Ascending aorta (tissue), 2 donors: ENCODE measurements around the gene ZBTB7C. TPM values are rescaled to one million over a fixed set of nuclear protein-coding genes. Genes with fewer than 3 reads are reported as not detected.
A peak's percentile ranks its signal among the peaks of the same experiment; 100 is the strongest.

ENCODE experiments used
- DNase-seq, 2 donors: peaks; one replicate each; pipeline ENCODE4 v3.0.0-alpha.2; 2019; ENCODE audit warnings: low spot score in 2 of 2
- H3K27ac ChIP-seq, 2 donors: fragments of 200-600 bp; sonication (generic); one replicate each; pipeline ENCODE4 v1.5.1; 2016 to 2017; ENCODE audit warnings: mild to moderate bottlenecking in 1 of 2
- H3K27me3 ChIP-seq: fragments of 200-600 bp; sonication (generic); one replicate; pipeline ENCODE4 v1.5.1; 2017
- H3K36me3 ChIP-seq, 2 donors: fragments of 200-600 bp; sonication (generic); one replicate each; pipeline ENCODE4 v1.5.1; 2016
- H3K4me1 ChIP-seq, 2 donors: fragments of 200-600 bp; sonication (generic); one replicate each; pipeline ENCODE4 v1.5.1; 2016 to 2017; ENCODE audit warnings: mild to moderate bottlenecking in 1 of 2
- H3K4me3 ChIP-seq, 2 donors: fragments of 200-600 bp; sonication (generic); one replicate each; pipeline ENCODE4 v1.5.1; 2016 to 2017; ENCODE audit warnings: mild to moderate bottlenecking in 1 of 2
- H3K9me3 ChIP-seq, 2 donors: fragments of 200-600 bp; sonication (generic); one replicate each; pipeline ENCODE4 v1.5.1; 2016
- CTCF ChIP-seq, 3 experiments: fragments of 200-600 bp in 2 of 3; fragments of 450-650 bp in 1 of 3; sonication (generic) in 2 of 3; IDR thresholded peaks; one replicate each; pipeline ENCODE4 v1.5.1; 2016 to 2019; ENCODE audit warnings: antibody characterized with exemption in 3 of 3, mild to moderate bottlenecking in 1 of 3, moderate library complexity in 1 of 3
- intact Hi-C: fragments of 100-400 bp; cut with DNase I; formaldehyde crosslinking; loops from one replicate; pipeline ENCODE4 v1.15.1; 2023
- total RNA-seq: library from RNA; depleted of rRNA; stranded (reverse); fragments of >200 nt; gene quantifications from one replicate; pipeline ENCODE4 v1.1.0, GENCODE V29; 2016

Gene ZBTB7C
- total RNA-seq, 1 donor from 2014 or later: 8.1 TPM

- intact Hi-C loops: no loop called here
- Histone ChIP-seq H3K27me3 (no peaks in the 10 kb centered on the region), H3K36me3 (no peaks in the 10 kb centered on the region), H3K4me1 (no peaks in the 10 kb centered on the region), H3K27ac (no peak overlapping the region), H3K9me3 (no peaks in the 10 kb centered on the region), H3K4me3 (no peak overlapping the region)
- peak in 1 of 2 donors; percentile 22 for DNase-seq
- no peak for TF ChIP-seq CTCF (IDR thresholded peaks at IDR 0.05)
These were observed 106.4 kb downstream of the ZBTB7C start for GRCh38 chr18:48302736-48303135.

- Histone ChIP-seq H3K36me3 (no peaks in the 10 kb centered on the region), H3K27me3 (no peaks in the 10 kb centered on the region), H3K27ac (no peak overlapping the region), H3K4me1 (peaks cover 0 to 1% of the 10 kb centered on the region in 2 donors), H3K9me3 (no peaks in the 10 kb centered on the region), H3K4me3 (no peak overlapping the region)
- peak in 1 of 2 donors; percentile 56 for DNase-seq
- no peak for TF ChIP-seq CTCF (IDR thresholded peaks at IDR 0.05)
- intact Hi-C loops: no loop called here
These were observed 108.7 kb downstream of the ZBTB7C start for GRCh38 chr18:48300463-48300961.

- no peak for TF ChIP-seq CTCF (IDR thresholded peaks at IDR 0.05)
- no peaks in the 10 kb centered on the region for H3K36me3 ChIP-seq
- intact Hi-C loops: loop anchor here (5.0 kb wide), 1 partner anchor 150 kb away; no protein-coding TSS in a partner anchor
- H3K4me3 ChIP-seq: no peak overlapping the region
- H3K9me3 ChIP-seq: no peaks in the 10 kb centered on the region
- no peak overlapping the region for H3K27ac ChIP-seq
- peaks cover 6 to 12% of the 10 kb centered on the region in 2 donors for H3K4me1 ChIP-seq
- peak in 1 of 2 donors; percentile 24 for DNase-seq
- H3K27me3 ChIP-seq: no peaks in the 10 kb centered on the region
These were observed 112.0 kb downstream of the ZBTB7C start for GRCh38 chr18:48297139-48297538.

GRCh38 chr18:48296581-48296980, 112.6 kb downstream of the ZBTB7C start:
- Histone ChIP-seq H3K27ac (no peak overlapping the region), H3K4me1 (peaks cover 6 to 12% of the 10 kb centered on the region in 2 donors), H3K9me3 (no peaks in the 10 kb centered on the region), H3K36me3 (no peaks in the 10 kb centered on the region), H3K4me3 (no peak overlapping the region), H3K27me3 (no peaks in the 10 kb centered on the region)
- no peak for TF ChIP-seq CTCF (IDR thresholded peaks at IDR 0.05)
- peak in 1 of 2 donors; percentile 56 for DNase-seq
- intact Hi-C loops: loop anchor here (5.0 kb wide), 1 partner anchor 151 kb away; no protein-coding TSS in a partner anchor

- DNase-seq: peak in 1 of 2 donors; percentile 60
- Histone ChIP-seq H3K36me3 (no peaks in the 10 kb centered on the region), H3K27me3 (no peaks in the 10 kb centered on the region)
These were observed 113.4 kb downstream of the ZBTB7C start for GRCh38 chr18:48295586-48296311.

More at GRCh38 chr18:48295586-48296311, 113.4 kb downstream of the ZBTB7C start:
- peak overlapping the region in 1 of 2 donors; percentile 34 for H3K27ac ChIP-seq
- TF ChIP-seq CTCF (IDR thresholded peaks at IDR 0.05): peak in 1 of 3 experiments; percentile 32
- H3K4me1 ChIP-seq: peaks cover 6 to 12% of the 10 kb centered on the region in 2 donors
- no peak overlapping the region for H3K4me3 ChIP-seq
- intact Hi-C loops: loop anchor here (5.0 kb wide), 1 partner anchor 152 kb away; no protein-coding TSS in a partner anchor
- no peaks in the 10 kb centered on the region for H3K9me3 ChIP-seq
